ENCODE results near the gene RTTN. TPM values are rescaled to one million over a fixed set of nuclear protein-coding genes. Genes with fewer than 3 reads are reported as not detected.

The RTTN gene
- total RNA-seq, 2 experiments from 2014 or later = 21.4 to 25.5 TPM

- H3K27me3 Mint-ChIP-seq = no peaks in the 10 kb centered on the region
- ChIA-PET POLR2A (no interaction called here), CTCF (no interaction called here)
- ATAC-seq (ENCODE audit: poor library complexity) (no peak), DNase-seq (no peak)
- Histone ChIP-seq H3K36me3 (ENCODE audit: insufficient read depth, low read length) (peaks cover 5% of the 10 kb centered on the region), H3K27me3 (ENCODE audit: control insufficient read depth in 1 of 2, insufficient read depth in 2 of 2, low read length in 2 of 2) (no peaks in the 10 kb centered on the region), H3K9me3 (ENCODE audit: control insufficient read depth in 1 of 2, insufficient read depth in 1 of 2, low read length in 2 of 2) (no peaks in the 10 kb centered on the region), H3K4me3 (ENCODE audit: low read length) (no peak overlapping the region), H3K4me1 (ENCODE audit: insufficient read depth, low read length) (no peaks in the 10 kb centered on the region), H3K27ac (ENCODE audit: low read depth in 1 of 2, low read length in 2 of 2) (no peak overlapping the region)
- peaks cover 86% of the 10 kb centered on the region for H3K36me3 Mint-ChIP-seq (ENCODE audit: low read depth)
- H3K27ac Mint-ChIP-seq = no peak overlapping the region
- no peaks in the 10 kb centered on the region for H3K4me1 Mint-ChIP-seq (ENCODE audit: low read depth)
- no peak overlapping the region for H3K4me3 Mint-ChIP-seq
- intact Hi-C loops (cut with DNase I, micrococcal nuclease) = no loop called here
- no peak for TF ChIP-seq CTCF (IDR thresholded peaks at IDR 0.05)
- no peaks in the 10 kb centered on the region for H3K9me3 Mint-ChIP-seq
These were observed 169.3 kb downstream of the RTTN start for GRCh38 chr18:70036168-70036567.

GRCh38 chr18:70031221-70031620 lies 174.3 kb downstream of the RTTN start:
- Mint-ChIP-seq H3K36me3 (ENCODE audit: low read depth) (peaks cover 82% of the 10 kb centered on the region), H3K9me3 (no peaks in the 10 kb centered on the region), H3K4me3 (no peak overlapping the region), H3K27me3 (no peaks in the 10 kb centered on the region), H3K27ac (no peak overlapping the region), H3K4me1 (ENCODE audit: low read depth) (no peaks in the 10 kb centered on the region)
- Histone ChIP-seq H3K36me3 (ENCODE audit: insufficient read depth, low read length) (peaks cover 8% of the 10 kb centered on the region), H3K9me3 (ENCODE audit: control insufficient read depth in 1 of 2, insufficient read depth in 1 of 2, low read length in 2 of 2) (no peaks in the 10 kb centered on the region), H3K27me3 (ENCODE audit: control insufficient read depth in 1 of 2, insufficient read depth in 2 of 2, low read length in 2 of 2) (no peaks in the 10 kb centered on the region), H3K4me3 (ENCODE audit: low read length) (no peak overlapping the region), H3K27ac (ENCODE audit: low read depth in 1 of 2, low read length in 2 of 2) (no peak overlapping the region), H3K4me1 (ENCODE audit: insufficient read depth, low read length) (no peaks in the 10 kb centered on the region)
- no peak for TF ChIP-seq CTCF (IDR thresholded peaks at IDR 0.05)
- ATAC-seq (ENCODE audit: poor library complexity) (no peak), DNase-seq (no peak)
- ChIA-PET POLR2A (no interaction called here), CTCF (no interaction called here)
- intact Hi-C loops (cut with DNase I, micrococcal nuclease) = no loop called here

- DNase-seq (no peak), ATAC-seq (ENCODE audit: poor library complexity) (no peak)
- no peaks in the 10 kb centered on the region for H3K9me3 ChIP-seq (ENCODE audit: control insufficient read depth in 1 of 2, insufficient read depth in 1 of 2, low read length in 2 of 2)
- H3K9me3 Mint-ChIP-seq = no peaks in the 10 kb centered on the region
- peaks cover 82% of the 10 kb centered on the region for H3K36me3 Mint-ChIP-seq (ENCODE audit: low read depth)
- ChIA-PET CTCF (interaction anchor here (0.5 kb wide), 1 partner anchor 35 kb away, joined by 4 read pairs; no protein-coding TSS in a partner anchor), POLR2A (no interaction called here)
- intact Hi-C loops (cut with DNase I, micrococcal nuclease) = no loop called here
- H3K27me3 ChIP-seq (ENCODE audit: control insufficient read depth in 1 of 2, insufficient read depth in 2 of 2, low read length in 2 of 2) = no peaks in the 10 kb centered on the region
- H3K4me3 Mint-ChIP-seq = no peak overlapping the region
- no peak overlapping the region for H3K27ac ChIP-seq (ENCODE audit: low read depth in 1 of 2, low read length in 2 of 2)
- H3K4me1 ChIP-seq (ENCODE audit: insufficient read depth, low read length) = no peaks in the 10 kb centered on the region
- H3K36me3 ChIP-seq (ENCODE audit: insufficient read depth, low read length) = peaks cover 8% of the 10 kb centered on the region
- H3K4me1 Mint-ChIP-seq (ENCODE audit: low read depth) = no peaks in the 10 kb centered on the region
- H3K27ac Mint-ChIP-seq = no peak overlapping the region
- TF ChIP-seq CTCF (IDR thresholded peaks at IDR 0.05) = no peak
- no peaks in the 10 kb centered on the region for H3K27me3 Mint-ChIP-seq
- H3K4me3 ChIP-seq (ENCODE audit: low read length) = no peak overlapping the region
These were observed 174.8 kb downstream of the RTTN start for GRCh38 chr18:70030728-70031127.
